ENCODE measurements around the gene C19orf85. TPM values are rescaled to one million over a fixed set of nuclear protein-coding genes. Genes with fewer than 3 reads are reported as not detected.
A peak's percentile ranks its signal among the peaks of the same experiment; 100 is the strongest.

C19orf85 gene
- total and polyA plus RNA-seq, 4 experiments from 2014 or later: not detected

GRCh38 chr19:55494172-55494761 is 29.7 kb upstream of the C19orf85 start:
- H3K27me3 Mint-ChIP-seq: peaks cover 5 to 12% of the 10 kb centered on the region in 2 donors
- peak overlapping the region in 6 of 8 donors; percentile 20 to 71 (median 61) for H3K4me3 Mint-ChIP-seq
- peak overlapping the region in 1 of 7 donors; percentile 30 for H3K27ac Mint-ChIP-seq
- no peaks in the 10 kb centered on the region for H3K36me3 ChIP-seq (ENCODE audit: insufficient read depth, low read length)
- DNase-seq: no peak
- ChIA-PET CTCF (ENCODE audit: partially characterized antibody) (interaction anchor here (0.8 to 3.5 kb wide), 2 partner anchors 10 to 25 kb away, joined by 3 to 14 read pairs; no protein-coding TSS in a partner anchor), POLR2A (ENCODE audit: partially characterized antibody) (interaction anchor here (0.6 to 2.0 kb wide), 2 partner anchors 18 to 160 kb away, joined by 3 to 9 read pairs; partner anchors contain the start of gene ZNF628)
- H3K4me1 Mint-ChIP-seq: peaks cover 0 to 2% (median 0%) of the 10 kb centered on the region in 4 donors
- no peak overlapping the region for H3K27ac ChIP-seq (ENCODE audit: low read depth, low read length)
- no peaks in the 10 kb centered on the region for H3K9me3 ChIP-seq (ENCODE audit: control insufficient read depth in 1 of 2, low read length in 2 of 2)
- no peaks in the 10 kb centered on the region for H3K27me3 ChIP-seq (ENCODE audit: insufficient read depth, low read length)
- H3K9me3 Mint-ChIP-seq: no peaks in the 10 kb centered on the region
- H3K36me3 Mint-ChIP-seq: no peaks in the 10 kb centered on the region
- no peak overlapping the region for H3K4me3 ChIP-seq (ENCODE audit: low read length in 2 of 2)
- no peaks in the 10 kb centered on the region for H3K4me1 ChIP-seq (ENCODE audit: insufficient read depth, low read length)
- intact Hi-C loops (cut with micrococcal nuclease): no loop called here

DNA sequence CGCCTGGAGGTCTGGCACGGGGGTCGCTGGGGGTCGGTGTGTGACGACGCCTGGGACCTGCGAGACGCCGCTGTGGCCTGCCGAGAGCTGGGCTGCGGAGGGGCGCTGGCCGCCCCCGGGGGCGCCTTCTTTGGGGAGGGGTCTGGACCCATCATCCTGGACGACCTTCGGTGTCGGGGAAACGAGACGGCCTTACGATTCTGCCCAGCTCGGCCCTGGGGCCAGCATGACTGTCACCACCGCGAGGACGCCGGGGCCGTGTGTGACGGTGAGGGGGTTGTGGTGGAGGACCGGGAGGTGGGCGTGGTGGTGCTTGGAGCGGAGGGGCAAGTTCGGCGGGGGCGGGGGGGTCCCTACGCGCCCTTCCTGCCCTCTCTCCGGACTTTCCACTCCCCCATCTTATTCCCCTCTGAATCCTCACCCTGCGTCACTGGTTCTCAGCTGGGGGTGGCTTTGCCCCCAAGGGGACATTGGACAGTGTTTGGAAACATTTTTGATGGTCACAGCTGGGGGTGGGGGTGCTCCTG is 29.2 kb upstream of the C19orf85 start:
- Histone ChIP-seq H3K4me3 (ENCODE audit: low read length in 2 of 2) (no peak overlapping the region), H3K27me3 (ENCODE audit: insufficient read depth, low read length) (no peaks in the 10 kb centered on the region), H3K36me3 (ENCODE audit: insufficient read depth, low read length) (no peaks in the 10 kb centered on the region), H3K9me3 (ENCODE audit: control insufficient read depth in 1 of 2, low read length in 2 of 2) (no peaks in the 10 kb centered on the region), H3K27ac (ENCODE audit: low read depth, low read length) (no peak overlapping the region), H3K4me1 (ENCODE audit: insufficient read depth, low read length) (no peaks in the 10 kb centered on the region)
- ChIA-PET POLR2A (ENCODE audit: partially characterized antibody) (interaction anchor here (0.6 to 2.0 kb wide), 2 partner anchors 17 to 161 kb away, joined by 3 to 9 read pairs; partner anchors contain the start of gene ZNF628), CTCF (ENCODE audit: partially characterized antibody) (interaction anchor here (0.8 to 3.5 kb wide), 2 partner anchors 11 to 25 kb away, joined by 3 to 14 read pairs; no protein-coding TSS in a partner anchor)
- H3K9me3 Mint-ChIP-seq: no peaks in the 10 kb centered on the region
- no peak for DNase-seq
- H3K27me3 Mint-ChIP-seq: peaks cover 5 to 12% of the 10 kb centered on the region in 2 donors
- peak overlapping the region in 2 of 8 donors; percentile 20 to 69 for H3K4me3 Mint-ChIP-seq
- H3K36me3 Mint-ChIP-seq: no peaks in the 10 kb centered on the region
- intact Hi-C loops (cut with micrococcal nuclease): no loop called here
- H3K4me1 Mint-ChIP-seq: peaks cover 0 to 2% (median 0%) of the 10 kb centered on the region in 4 donors
- no peak overlapping the region for H3K27ac Mint-ChIP-seq

- Histone ChIP-seq H3K9me3 (ENCODE audit: control insufficient read depth in 1 of 2, low read length in 2 of 2) (no peaks in the 10 kb centered on the region), H3K4me1 (ENCODE audit: insufficient read depth, low read length) (no peaks in the 10 kb centered on the region), H3K27ac (ENCODE audit: low read depth, low read length) (no peak overlapping the region), H3K27me3 (ENCODE audit: insufficient read depth, low read length) (no peaks in the 10 kb centered on the region), H3K4me3 (ENCODE audit: low read length in 2 of 2) (no peak overlapping the region), H3K36me3 (ENCODE audit: insufficient read depth, low read length) (no peaks in the 10 kb centered on the region)
- intact Hi-C loops (cut with micrococcal nuclease): no loop called here
- ChIA-PET POLR2A (ENCODE audit: partially characterized antibody) (no interaction called here), CTCF (ENCODE audit: partially characterized antibody) (interaction anchor here (0.8 to 3.5 kb wide), 3 partner anchors 10 to 24 kb away, joined by 3 to 19 read pairs (median 14); no protein-coding TSS in a partner anchor)
- Mint-ChIP-seq H3K27ac (no peak overlapping the region), H3K27me3 (peaks cover 5 to 12% of the 10 kb centered on the region in 2 donors), H3K9me3 (no peaks in the 10 kb centered on the region), H3K4me1 (peaks cover 0 to 2% (median 0%) of the 10 kb centered on the region in 4 donors), H3K36me3 (no peaks in the 10 kb centered on the region), H3K4me3 (no peak overlapping the region)
- DNase-seq: no peak
These were observed 28.6 kb upstream of the C19orf85 start for GRCh38 chr19:55493052-55493644.

GRCh38 chr19:55492362-55492944 is 27.9 kb upstream of the C19orf85 start:
- peak overlapping the region in 1 of 7 donors; percentile 41 for H3K27ac Mint-ChIP-seq
- no peaks in the 10 kb centered on the region for H3K9me3 ChIP-seq (ENCODE audit: control insufficient read depth in 1 of 2, low read length in 2 of 2)
- no peaks in the 10 kb centered on the region for H3K36me3 ChIP-seq (ENCODE audit: insufficient read depth, low read length)
- intact Hi-C loops (cut with micrococcal nuclease): no loop called here
- no peak overlapping the region for H3K4me3 ChIP-seq (ENCODE audit: low read length in 2 of 2)
- H3K4me3 Mint-ChIP-seq: no peak overlapping the region
- peaks cover 0 to 2% (median 0%) of the 10 kb centered on the region in 4 donors for H3K4me1 Mint-ChIP-seq
- no peaks in the 10 kb centered on the region for H3K27me3 ChIP-seq (ENCODE audit: insufficient read depth, low read length)
- no peak overlapping the region for H3K27ac ChIP-seq (ENCODE audit: low read depth, low read length)
- DNase-seq: no peak
- no peaks in the 10 kb centered on the region for H3K4me1 ChIP-seq (ENCODE audit: insufficient read depth, low read length)
- POLR2A ChIA-PET (ENCODE audit: partially characterized antibody): no interaction called here
- H3K36me3 Mint-ChIP-seq: no peaks in the 10 kb centered on the region
- peaks cover 5 to 14% of the 10 kb centered on the region in 2 donors for H3K27me3 Mint-ChIP-seq
- no peaks in the 10 kb centered on the region for H3K9me3 Mint-ChIP-seq
- CTCF ChIA-PET (ENCODE audit: partially characterized antibody): interaction anchor here (1.2 to 3.3 kb wide), 2 partner anchors 11 to 25 kb away, joined by 3 to 19 read pairs; no protein-coding TSS in a partner anchor

DNA sequence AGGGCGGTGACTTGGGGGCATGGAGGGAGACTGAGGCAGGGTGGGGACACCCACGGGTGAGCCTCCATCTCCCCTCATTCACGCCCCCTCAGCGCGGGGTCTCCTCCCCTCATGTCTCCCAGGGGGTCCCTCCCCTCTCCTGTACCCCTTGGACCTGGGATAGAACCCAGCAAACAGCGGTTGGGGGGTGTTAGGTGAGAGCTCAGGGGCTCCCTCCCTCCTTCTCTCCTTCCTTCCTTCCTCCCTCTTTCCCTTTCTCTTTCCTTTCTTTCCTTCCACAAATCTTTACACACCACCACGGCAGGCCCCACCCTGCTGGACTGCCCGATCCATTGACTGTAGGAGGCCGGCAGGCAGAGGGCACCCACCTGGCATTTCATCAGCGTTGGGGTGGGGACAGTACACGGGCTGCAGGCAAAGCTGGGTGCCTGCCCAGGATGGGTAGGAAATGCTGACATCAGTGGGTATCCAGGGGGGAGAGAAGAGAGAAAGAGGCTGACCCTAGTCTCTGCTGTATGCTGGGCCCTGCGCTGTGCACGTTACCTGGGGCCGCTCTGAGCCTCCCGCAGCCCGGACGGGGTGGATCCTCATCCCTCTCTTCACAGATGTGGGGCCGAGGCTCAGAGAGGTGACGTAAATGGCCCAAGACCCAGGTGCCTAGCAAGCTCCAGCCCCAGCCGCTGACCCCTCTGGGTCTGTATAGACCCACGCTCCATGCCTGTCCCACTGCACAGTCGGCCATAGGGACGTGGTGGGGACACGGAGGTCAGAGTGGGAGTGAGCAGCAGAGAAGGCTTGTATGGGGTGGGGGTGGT is 27.2 kb upstream of the C19orf85 start:
- H3K4me3 Mint-ChIP-seq: no peak overlapping the region
- no peaks in the 10 kb centered on the region for H3K9me3 ChIP-seq (ENCODE audit: control insufficient read depth in 1 of 2, low read length in 2 of 2)
- H3K27me3 Mint-ChIP-seq: peaks cover 5 to 14% of the 10 kb centered on the region in 2 donors
- H3K4me1 Mint-ChIP-seq: peaks cover 0 to 2% (median 0%) of the 10 kb centered on the region in 4 donors
- CTCF ChIA-PET (ENCODE audit: partially characterized antibody): interaction anchor here (1.2 to 3.3 kb wide), 2 partner anchors 12 to 24 kb away, joined by 3 to 19 read pairs; no protein-coding TSS in a partner anchor
- POLR2A ChIA-PET (ENCODE audit: partially characterized antibody): no interaction called here
- H3K27me3 ChIP-seq (ENCODE audit: insufficient read depth, low read length): no peaks in the 10 kb centered on the region
- H3K36me3 ChIP-seq (ENCODE audit: insufficient read depth, low read length): no peaks in the 10 kb centered on the region
- H3K9me3 Mint-ChIP-seq: no peaks in the 10 kb centered on the region
- no peak for DNase-seq
- intact Hi-C loops (cut with micrococcal nuclease): no loop called here
- no peaks in the 10 kb centered on the region for H3K4me1 ChIP-seq (ENCODE audit: insufficient read depth, low read length)
- no peak overlapping the region for H3K4me3 ChIP-seq (ENCODE audit: low read length in 2 of 2)
- no peak overlapping the region for H3K27ac ChIP-seq (ENCODE audit: low read depth, low read length)
- peak overlapping the region in 2 of 7 donors; percentile 41 to 48 for H3K27ac Mint-ChIP-seq
- no peaks in the 10 kb centered on the region for H3K36me3 Mint-ChIP-seq

- Histone ChIP-seq H3K4me3 (ENCODE audit: low read length in 2 of 2) (no peak overlapping the region), H3K36me3 (ENCODE audit: insufficient read depth, low read length) (no peaks in the 10 kb centered on the region), H3K27ac (ENCODE audit: low read depth, low read length) (no peak overlapping the region), H3K27me3 (ENCODE audit: insufficient read depth, low read length) (no peaks in the 10 kb centered on the region), H3K9me3 (ENCODE audit: control insufficient read depth in 1 of 2, low read length in 2 of 2) (no peaks in the 10 kb centered on the region), H3K4me1 (ENCODE audit: insufficient read depth, low read length) (no peaks in the 10 kb centered on the region)
- ChIA-PET CTCF (ENCODE audit: partially characterized antibody) (interaction anchor here (3.3 kb wide), 1 partner anchor 13 kb away, joined by 19 read pairs; no protein-coding TSS in a partner anchor), POLR2A (ENCODE audit: partially characterized antibody) (no interaction called here)
- peaks cover 5 to 14% of the 10 kb centered on the region in 2 donors for H3K27me3 Mint-ChIP-seq
- H3K4me1 Mint-ChIP-seq: peaks cover 3 to 6% (median 5%) of the 10 kb centered on the region in 4 donors
- H3K27ac Mint-ChIP-seq: no peak overlapping the region
- intact Hi-C loops (cut with micrococcal nuclease): no loop called here
- DNase-seq: no peak
- no peak overlapping the region for H3K4me3 Mint-ChIP-seq
- H3K9me3 Mint-ChIP-seq: no peaks in the 10 kb centered on the region
- H3K36me3 Mint-ChIP-seq: no peaks in the 10 kb centered on the region
These were observed 26.2 kb upstream of the C19orf85 start for GRCh38 chr19:55490478-55491432.

Measured in CD4-positive, alpha-beta memory T cell (primary cell).